Liver (tissue), 9 donors: Measurements from ENCODE around the gene PLA2R1. TPM values are rescaled to one million over a fixed set of nuclear protein-coding genes. Genes with fewer than 3 reads are reported as not detected.

ENCODE experiments used
- DNase-seq: peaks from one replicate; pipeline ENCODE4 v3.0.0-alpha.2; 2017; ENCODE audit warnings: low spot score
- H3K27ac ChIP-seq, 2 donors: one replicate each; pipeline ENCODE4 v1.7.0; 2013; ENCODE audit warnings: inconsistent platforms in 2 of 2, low read length in 2 of 2, control low read depth in 1 of 2, low read depth in 1 of 2, mild to moderate bottlenecking in 1 of 2
- H3K27me3 ChIP-seq, 4 donors: one replicate each; pipeline versions ENCODE4 v1.6.1 to v1.7.0; 2013; ENCODE audit warnings: low read length in 3 of 4, inconsistent platforms in 1 of 4, mild to moderate bottlenecking in 1 of 4, moderate library complexity in 1 of 4; ENCODE audit not compliant: control insufficient read depth in 4 of 4, insufficient read depth in 4 of 4
- H3K36me3 ChIP-seq, 4 donors: one replicate each; pipeline versions ENCODE4 v1.6.1 to v1.7.0; 2013; ENCODE audit warnings: low read length in 3 of 4, mild to moderate bottlenecking in 3 of 4, low read depth in 1 of 4, moderate library complexity in 1 of 4; ENCODE audit not compliant: control insufficient read depth in 4 of 4, insufficient read depth in 3 of 4
- H3K4me1 ChIP-seq, 4 donors: one replicate each; pipeline versions ENCODE4 v1.6.1 to v1.7.0; 2013; ENCODE audit warnings: low read length in 3 of 4, mild to moderate bottlenecking in 3 of 4, moderate library complexity in 1 of 4; ENCODE audit not compliant: control insufficient read depth in 4 of 4, insufficient read depth in 4 of 4
- H3K4me3 ChIP-seq, 3 donors: one replicate each; pipeline versions ENCODE4 v1.6.1 to v1.7.0; 2013; ENCODE audit warnings: low read length in 3 of 3, control low read depth in 1 of 3, low read depth in 1 of 3, mild to moderate bottlenecking in 1 of 3
- H3K9ac ChIP-seq, 2 donors: one replicate each; pipeline ENCODE4 v1.7.0; 2013; ENCODE audit warnings: low read length in 2 of 2, mild to moderate bottlenecking in 2 of 2, moderate library complexity in 2 of 2, control low read depth in 1 of 2, low read depth in 1 of 2
- H3K9me3 ChIP-seq, 4 donors: one replicate each; pipeline versions ENCODE4 v1.6.1 to v1.7.0; 2013; ENCODE audit warnings: low read length in 3 of 4; ENCODE audit not compliant: control insufficient read depth in 4 of 4
- EGR1 ChIP-seq, 2 donors: IDR thresholded peaks; 2 replicates each; pipeline ENCODE4 v1.6.1; 2016 to 2018; ENCODE audit warnings: antibody characterized with exemption in 2 of 2, low read depth in 2 of 2
- FOXA1 ChIP-seq: IDR thresholded peaks from 2 replicates; pipeline ENCODE4 v1.6.1; 2016; ENCODE audit warnings: antibody characterized with exemption
- FOXA2 ChIP-seq: IDR thresholded peaks from 2 replicates; pipeline ENCODE4 v1.6.1; 2016; ENCODE audit warnings: antibody characterized with exemption
- GABPA ChIP-seq, 2 donors: IDR thresholded peaks in 1 of 2; conservative IDR thresholded peaks in 1 of 2; 2 replicates each; pipeline ENCODE4 v1.6.1; 2016; ENCODE audit warnings: antibody characterized with exemption in 2 of 2, mild to moderate bottlenecking in 1 of 2, moderate library complexity in 1 of 2
- HNF4A ChIP-seq, 2 donors: conservative IDR thresholded peaks; 2 replicates each; pipeline ENCODE4 v1.6.1; 2016; ENCODE audit warnings: antibody characterized with exemption in 2 of 2, mild to moderate bottlenecking in 2 of 2
- HNF4G ChIP-seq: IDR thresholded peaks from 2 replicates; pipeline ENCODE4 v1.6.1; 2016; ENCODE audit warnings: antibody characterized with exemption
- NR2F2 ChIP-seq: IDR thresholded peaks from 2 replicates; pipeline ENCODE4 v1.6.1; 2016; ENCODE audit warnings: antibody characterized with exemption
- RAD21 ChIP-seq, 2 donors: IDR thresholded peaks; 2 replicates each; pipeline ENCODE4 v1.6.1; 2016; ENCODE audit warnings: antibody characterized with exemption in 2 of 2, mild to moderate bottlenecking in 2 of 2
- REST ChIP-seq: IDR thresholded peaks from 2 replicates; pipeline ENCODE4 v1.6.1; 2016; ENCODE audit warnings: antibody characterized with exemption, mild to moderate bottlenecking
- RXRA ChIP-seq, 2 donors: IDR thresholded peaks; 2 replicates each; pipeline ENCODE4 v1.6.1; 2017 to 2018; ENCODE audit warnings: antibody characterized with exemption in 2 of 2, mild to moderate bottlenecking in 1 of 2
- SP1 ChIP-seq: IDR thresholded peaks from 2 replicates; pipeline ENCODE4 v1.6.1; 2018; ENCODE audit warnings: antibody characterized with exemption, mild to moderate bottlenecking
- TAF1 ChIP-seq: conservative IDR thresholded peaks from 2 replicates; pipeline ENCODE4 v1.6.1; 2016; ENCODE audit warnings: antibody characterized with exemption, mild to moderate bottlenecking
- YY1 ChIP-seq: IDR thresholded peaks from 2 replicates; pipeline ENCODE4 v1.6.1; 2016; ENCODE audit warnings: antibody characterized with exemption, mild to moderate bottlenecking
- WGBS: extraction: QIAGEN DNeasy Blood & Tissue Kit; methylation state at CpG from one replicate; pipeline ENCODE4 v1.1.7; 2013; 5-methylcytosine and 5-hydroxymethylcytosine counted together
- polyA plus RNA-seq, 2 donors: library from polyadenylated mRNA; stranded (reverse) in 1 of 2; unstranded in 1 of 2; fragments of 200-250 nt in 1 of 2; fragments of >200 nt in 1 of 2; fragmentation: Nextera tagmentation in 1 of 2; extraction: Ambion mirVana in 1 of 2; gene quantifications; one replicate each; pipeline versions ENCODE4 v1.2.1 to v1.2.3, GENCODE V29; 2013 to 2015
- total RNA-seq, 2 donors: library from RNA; depleted of rRNA; stranded (reverse); fragments of >200 nt; gene quantifications; one replicate each; pipeline ENCODE4 v1.2.3, GENCODE V29; 2014
- TF ChIP-seq, protein P1 (sequence below): IDR thresholded peaks from 2 replicates; pipeline ENCODE4 v1.6.1; 2016; ENCODE audit warnings: antibody characterized with exemption
- TF ChIP-seq, protein P2 (sequence below): IDR thresholded peaks from 2 replicates; pipeline ENCODE4 v1.6.1; 2016; ENCODE audit warnings: antibody characterized with exemption
- TF ChIP-seq, protein P3 (sequence below): IDR thresholded peaks from 2 replicates; pipeline ENCODE4 v1.6.1; 2016; ENCODE audit warnings: antibody characterized with exemption
- TF ChIP-seq, protein P4 (sequence below): fragments of 150-350 bp; IDR thresholded peaks from 2 replicates; pipeline ENCODE4 v1.5.1; 2017; ENCODE audit warnings: improper control_type of control experiment, low read depth, low read length; ENCODE audit not compliant: missing input control
- donor health status: healthy.
- donor health status: healthy.
- donor health status: healthy.
- donor health status: healthy.
- donor health status: healthy.

PLA2R1 gene
- total and polyA plus RNA-seq, 4 donors, result 0.61 to 2.3 (median 0.66) TPM

GRCh38 chr2:159988412-159988970 lies 73.9 kb downstream of the PLA2R1 start:
- Histone ChIP-seq H3K9me3 (peaks cover 0 to 5% (median 2%) of the 10 kb centered on the region in 4 donors), H3K4me1 (no peaks in the 10 kb centered on the region), H3K4me3 (no peak overlapping the region), H3K27me3 (peaks cover 0 to 3% (median 1%) of the 10 kb centered on the region in 4 donors), H3K9ac (no peak overlapping the region), H3K36me3 (no peaks in the 10 kb centered on the region), H3K27ac (no peak overlapping the region)
- TF ChIP-seq RXRA (IDR thresholded peaks at IDR 0.05), result no peak
- TF ChIP-seq NR2F2, result no peak
- TF ChIP-seq, protein P1, sequence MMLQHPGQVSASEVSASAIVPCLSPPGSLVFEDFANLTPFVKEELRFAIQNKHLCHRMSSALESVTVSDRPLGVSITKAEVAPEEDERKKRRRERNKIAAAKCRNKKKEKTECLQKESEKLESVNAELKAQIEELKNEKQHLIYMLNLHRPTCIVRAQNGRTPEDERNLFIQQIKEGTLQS, result no peak
- TF ChIP-seq EGR1 (IDR thresholded peaks at IDR 0.05; ENCODE audit: low read depth in 2 of 2), result no peak
- TF ChIP-seq TAF1, result no peak
- no peak for TF ChIP-seq YY1
- TF ChIP-seq FOXA2, result no peak
- TF ChIP-seq, protein P2, sequence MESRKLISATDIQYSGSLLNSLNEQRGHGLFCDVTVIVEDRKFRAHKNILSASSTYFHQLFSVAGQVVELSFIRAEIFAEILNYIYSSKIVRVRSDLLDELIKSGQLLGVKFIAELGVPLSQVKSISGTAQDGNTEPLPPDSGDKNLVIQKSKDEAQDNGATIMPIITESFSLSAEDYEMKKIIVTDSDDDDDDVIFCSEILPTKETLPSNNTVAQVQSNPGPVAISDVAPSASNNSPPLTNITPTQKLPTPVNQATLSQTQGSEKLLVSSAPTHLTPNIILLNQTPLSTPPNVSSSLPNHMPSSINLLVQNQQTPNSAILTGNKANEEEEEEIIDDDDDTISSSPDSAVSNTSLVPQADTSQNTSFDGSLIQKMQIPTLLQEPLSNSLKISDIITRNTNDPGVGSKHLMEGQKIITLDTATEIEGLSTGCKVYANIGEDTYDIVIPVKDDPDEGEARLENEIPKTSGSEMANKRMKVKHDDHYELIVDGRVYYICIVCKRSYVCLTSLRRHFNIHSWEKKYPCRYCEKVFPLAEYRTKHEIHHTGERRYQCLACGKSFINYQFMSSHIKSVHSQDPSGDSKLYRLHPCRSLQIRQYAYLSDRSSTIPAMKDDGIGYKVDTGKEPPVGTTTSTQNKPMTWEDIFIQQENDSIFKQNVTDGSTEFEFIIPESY, result no peak
- no peak for TF ChIP-seq SP1
- TF ChIP-seq, protein P3, sequence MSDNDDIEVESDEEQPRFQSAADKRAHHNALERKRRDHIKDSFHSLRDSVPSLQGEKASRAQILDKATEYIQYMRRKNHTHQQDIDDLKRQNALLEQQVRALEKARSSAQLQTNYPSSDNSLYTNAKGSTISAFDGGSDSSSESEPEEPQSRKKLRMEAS, result no peak
- TF ChIP-seq GABPA (IDR thresholded peaks at IDR 0.05 in 1 of 2, conservative IDR thresholded peaks at IDR 0.05 in 1 of 2), result no peak
- TF ChIP-seq, protein P4, sequence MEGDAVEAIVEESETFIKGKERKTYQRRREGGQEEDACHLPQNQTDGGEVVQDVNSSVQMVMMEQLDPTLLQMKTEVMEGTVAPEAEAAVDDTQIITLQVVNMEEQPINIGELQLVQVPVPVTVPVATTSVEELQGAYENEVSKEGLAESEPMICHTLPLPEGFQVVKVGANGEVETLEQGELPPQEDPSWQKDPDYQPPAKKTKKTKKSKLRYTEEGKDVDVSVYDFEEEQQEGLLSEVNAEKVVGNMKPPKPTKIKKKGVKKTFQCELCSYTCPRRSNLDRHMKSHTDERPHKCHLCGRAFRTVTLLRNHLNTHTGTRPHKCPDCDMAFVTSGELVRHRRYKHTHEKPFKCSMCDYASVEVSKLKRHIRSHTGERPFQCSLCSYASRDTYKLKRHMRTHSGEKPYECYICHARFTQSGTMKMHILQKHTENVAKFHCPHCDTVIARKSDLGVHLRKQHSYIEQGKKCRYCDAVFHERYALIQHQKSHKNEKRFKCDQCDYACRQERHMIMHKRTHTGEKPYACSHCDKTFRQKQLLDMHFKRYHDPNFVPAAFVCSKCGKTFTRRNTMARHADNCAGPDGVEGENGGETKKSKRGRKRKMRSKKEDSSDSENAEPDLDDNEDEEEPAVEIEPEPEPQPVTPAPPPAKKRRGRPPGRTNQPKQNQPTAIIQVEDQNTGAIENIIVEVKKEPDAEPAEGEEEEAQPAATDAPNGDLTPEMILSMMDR, result no peak
- no peak for TF ChIP-seq HNF4A (conservative IDR thresholded peaks at IDR 0.05)
- no peak for TF ChIP-seq REST
- no peak for TF ChIP-seq FOXA1
- TF ChIP-seq RAD21 (IDR thresholded peaks at IDR 0.05), result no peak
- no peak for TF ChIP-seq HNF4G
- 90% methylated on average over 4 of the region's 4 CpGs for WGBS
- DNase-seq, result no peak
